ENCODE data around the gene B4GALNT3.

Gene B4GALNT3

GRCh38 chr12:509500-509899 lies 49.8 kb downstream of the B4GALNT3 start:
- H3K27me3 Mint-ChIP-seq = peaks cover 61% of the 10 kb centered on the region
- no peak overlapping the region for H3K4me3 Mint-ChIP-seq
- ATAC-seq = no peak
- no peak overlapping the region for H3K27ac Mint-ChIP-seq
- peaks cover 8% of the 10 kb centered on the region for H3K4me1 Mint-ChIP-seq
- H3K9me3 Mint-ChIP-seq = no peaks in the 10 kb centered on the region
- H3K36me3 Mint-ChIP-seq = no peaks in the 10 kb centered on the region

- peaks cover 8% of the 10 kb centered on the region for H3K4me1 Mint-ChIP-seq
- H3K27ac Mint-ChIP-seq = no peak overlapping the region
- H3K36me3 Mint-ChIP-seq = no peaks in the 10 kb centered on the region
- no peak for ATAC-seq
- H3K9me3 Mint-ChIP-seq = no peaks in the 10 kb centered on the region
- peaks cover 61% of the 10 kb centered on the region for H3K27me3 Mint-ChIP-seq
- no peak overlapping the region for H3K4me3 Mint-ChIP-seq
These were observed 50.5 kb downstream of the B4GALNT3 start for GRCh38 chr12:510071-510825.

- peaks cover 8% of the 10 kb centered on the region for H3K4me1 Mint-ChIP-seq
- ATAC-seq = no peak
- H3K9me3 Mint-ChIP-seq = no peaks in the 10 kb centered on the region
- H3K36me3 Mint-ChIP-seq = no peaks in the 10 kb centered on the region
- no peak overlapping the region for H3K27ac Mint-ChIP-seq
- H3K27me3 Mint-ChIP-seq = peaks cover 61% of the 10 kb centered on the region
- H3K4me3 Mint-ChIP-seq = no peak overlapping the region
These were observed 53.2 kb downstream of the B4GALNT3 start for GRCh38 chr12:512933-513332.

DNA sequence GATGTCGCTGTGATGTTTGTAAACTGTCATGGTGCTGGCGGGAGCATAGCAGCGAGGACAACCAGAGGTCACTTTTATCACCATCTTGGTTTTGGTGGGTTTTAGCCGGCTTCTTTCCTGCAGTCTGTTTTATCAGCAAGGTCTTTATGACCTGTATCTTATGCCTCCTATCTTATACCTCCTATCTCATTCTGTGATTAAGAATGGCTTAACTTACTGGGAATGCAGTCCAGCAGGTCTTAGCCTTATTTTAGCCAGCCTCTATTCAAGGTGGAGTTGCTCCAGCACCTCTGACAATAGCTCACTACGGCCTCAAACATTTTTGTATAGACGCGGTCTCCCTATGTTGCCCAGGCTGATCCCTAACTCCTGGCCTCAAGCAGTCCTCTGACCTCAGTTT lies 53.7 kb downstream of the B4GALNT3 start:
- no peaks in the 10 kb centered on the region for H3K9me3 Mint-ChIP-seq
- H3K27ac Mint-ChIP-seq = no peak overlapping the region
- peaks cover 57% of the 10 kb centered on the region for H3K27me3 Mint-ChIP-seq
- peaks cover 8% of the 10 kb centered on the region for H3K4me1 Mint-ChIP-seq
- no peak overlapping the region for H3K4me3 Mint-ChIP-seq
- ATAC-seq = no peak
- no peaks in the 10 kb centered on the region for H3K36me3 Mint-ChIP-seq

GRCh38 chr12:517538-517937 lies 57.8 kb downstream of the B4GALNT3 start:
- H3K4me1 Mint-ChIP-seq = no peaks in the 10 kb centered on the region
- H3K36me3 Mint-ChIP-seq = no peaks in the 10 kb centered on the region
- ATAC-seq = no peak
- H3K27ac Mint-ChIP-seq = no peak overlapping the region
- H3K27me3 Mint-ChIP-seq = peaks cover 26% of the 10 kb centered on the region
- no peaks in the 10 kb centered on the region for H3K9me3 Mint-ChIP-seq
- no peak overlapping the region for H3K4me3 Mint-ChIP-seq

DNA sequence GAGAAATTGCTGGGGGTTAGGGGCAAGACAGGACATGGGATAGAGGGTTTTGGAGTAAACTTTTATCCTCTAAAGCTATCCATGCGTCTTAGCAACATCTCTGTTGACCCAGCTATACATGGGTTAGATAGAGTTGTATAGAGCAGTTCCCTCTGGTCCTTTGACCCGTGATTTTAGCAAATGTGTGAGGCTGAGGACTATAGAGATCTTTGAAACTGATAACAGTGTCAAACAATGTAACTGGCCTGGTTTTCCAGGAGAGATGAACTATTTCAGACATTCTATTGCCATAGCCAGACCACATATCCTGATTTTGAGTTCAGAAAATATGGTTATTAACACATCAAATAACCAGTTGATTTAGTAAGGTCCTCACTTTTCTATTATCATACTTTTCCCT lies 60.4 kb downstream of the B4GALNT3 start:
- no peaks in the 10 kb centered on the region for H3K36me3 Mint-ChIP-seq
- peaks cover 12% of the 10 kb centered on the region for H3K27me3 Mint-ChIP-seq
- H3K4me3 Mint-ChIP-seq = no peak overlapping the region
- no peaks in the 10 kb centered on the region for H3K9me3 Mint-ChIP-seq
- H3K27ac Mint-ChIP-seq = no peak overlapping the region
- no peaks in the 10 kb centered on the region for H3K4me1 Mint-ChIP-seq
- no peak for ATAC-seq

DNA sequence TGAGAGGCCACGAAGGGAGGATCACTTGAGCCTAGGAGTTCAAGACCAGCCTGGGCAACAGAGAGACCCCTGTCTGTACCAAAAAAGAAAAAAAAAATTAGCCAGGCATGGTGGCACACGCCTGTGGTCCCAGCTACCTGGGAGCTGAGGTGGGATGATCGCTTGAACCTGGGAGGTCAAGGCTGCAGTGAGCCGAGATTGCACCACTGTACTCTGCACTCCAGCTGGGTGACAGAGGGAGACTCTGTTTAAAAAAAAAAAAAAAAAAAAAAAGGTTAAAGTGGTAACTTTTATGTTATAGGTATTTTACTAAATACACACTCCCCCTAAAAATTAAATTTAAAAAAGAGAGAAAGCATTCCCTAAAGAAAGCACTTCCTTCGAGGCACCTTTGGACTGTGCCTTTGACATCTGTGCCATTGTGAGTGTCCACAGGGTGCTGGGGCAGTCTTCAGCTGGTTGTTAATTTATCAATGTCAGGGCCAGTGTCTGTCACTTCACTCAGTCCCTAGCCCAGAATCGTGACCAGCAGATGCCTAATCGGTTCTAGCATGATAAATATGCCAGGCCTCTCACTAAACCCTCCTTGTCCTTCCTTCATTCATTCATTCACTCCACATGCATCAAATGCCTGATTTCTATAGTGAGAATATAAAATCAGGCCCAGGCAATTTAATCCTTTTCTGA lies 63.1 kb downstream of the B4GALNT3 start:
- Mint-ChIP-seq H3K27me3 (peaks cover 34% of the 10 kb centered on the region), H3K36me3 (no peaks in the 10 kb centered on the region), H3K9me3 (no peaks in the 10 kb centered on the region), H3K4me3 (no peak overlapping the region), H3K27ac (no peak overlapping the region), H3K4me1 (no peaks in the 10 kb centered on the region)
- no peak for ATAC-seq

GRCh38 chr12:524167-524951 lies 64.6 kb downstream of the B4GALNT3 start:
- H3K4me1 Mint-ChIP-seq = no peaks in the 10 kb centered on the region
- no peak for ATAC-seq
- H3K27me3 Mint-ChIP-seq = peaks cover 37% of the 10 kb centered on the region

DNA sequence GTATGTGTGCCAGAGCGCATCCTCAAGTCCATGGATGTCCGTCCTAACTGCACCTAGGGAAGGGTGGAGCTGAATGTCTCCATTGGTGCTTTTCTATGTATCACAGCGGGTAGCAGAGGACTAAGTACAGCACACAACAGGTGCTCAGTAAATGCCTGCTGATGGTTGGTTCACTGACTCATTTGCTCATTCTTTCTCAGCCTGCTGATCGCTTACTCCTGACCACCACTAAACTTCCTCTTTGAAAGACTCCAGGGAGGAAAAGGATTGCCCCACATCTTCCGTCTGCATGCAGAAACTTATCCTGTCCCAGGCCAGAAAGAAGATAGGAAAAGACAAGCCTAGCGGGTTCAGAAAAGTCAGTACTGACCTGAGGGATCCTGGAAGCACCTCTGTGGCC lies 66.3 kb downstream of the B4GALNT3 start:
- no peaks in the 10 kb centered on the region for H3K36me3 Mint-ChIP-seq
- no peaks in the 10 kb centered on the region for H3K4me1 Mint-ChIP-seq
- ATAC-seq = no peak
- H3K4me3 Mint-ChIP-seq = no peak overlapping the region
- H3K27me3 Mint-ChIP-seq = peaks cover 28% of the 10 kb centered on the region
- H3K9me3 Mint-ChIP-seq = no peaks in the 10 kb centered on the region
- H3K27ac Mint-ChIP-seq = no peak overlapping the region

More at GRCh38 chr12:524167-524951, 64.6 kb downstream of the B4GALNT3 start:
- H3K36me3 Mint-ChIP-seq = no peaks in the 10 kb centered on the region
- no peak overlapping the region for H3K4me3 Mint-ChIP-seq
- H3K27ac Mint-ChIP-seq = no peak overlapping the region
- H3K9me3 Mint-ChIP-seq = no peaks in the 10 kb centered on the region

DNA sequence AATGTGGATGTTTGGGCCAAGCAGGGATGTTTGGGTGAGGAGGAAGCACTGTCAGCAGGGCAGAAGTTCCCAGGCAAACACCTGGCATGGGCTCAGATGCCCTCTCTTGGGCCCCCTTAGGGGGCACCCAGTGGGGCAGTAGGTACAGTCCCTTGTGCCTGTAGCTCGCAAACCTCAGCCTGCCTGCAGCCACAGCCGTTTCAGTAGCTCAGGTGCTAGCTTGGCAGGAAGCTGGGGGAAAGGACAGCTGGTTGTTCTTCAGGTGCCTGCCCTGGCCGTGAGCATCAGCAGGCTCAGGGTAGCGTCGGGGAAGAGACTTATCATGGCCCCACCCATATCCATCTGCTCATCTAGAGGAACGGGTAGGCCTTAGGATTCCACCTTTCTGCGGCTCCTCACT lies 67.5 kb downstream of the B4GALNT3 start:
- Mint-ChIP-seq H3K27ac (no peak overlapping the region), H3K27me3 (peaks cover 28% of the 10 kb centered on the region), H3K4me3 (no peak overlapping the region), H3K9me3 (peaks cover 4% of the 10 kb centered on the region), H3K36me3 (peaks cover 4% of the 10 kb centered on the region), H3K4me1 (no peaks in the 10 kb centered on the region)
- ATAC-seq = no peak

GRCh38 chr12:527729-528128 lies 68.0 kb downstream of the B4GALNT3 start:
- H3K27me3 Mint-ChIP-seq = peaks cover 28% of the 10 kb centered on the region
- no peak for ATAC-seq

GRCh38 chr12:530308-530707 lies 70.6 kb downstream of the B4GALNT3 start:
- ATAC-seq = no peak
- Mint-ChIP-seq H3K9me3 (peaks cover 9% of the 10 kb centered on the region), H3K4me3 (no peak overlapping the region), H3K4me1 (no peaks in the 10 kb centered on the region), H3K27me3 (peaks cover 24% of the 10 kb centered on the region), H3K36me3 (peaks cover 5% of the 10 kb centered on the region), H3K27ac (no peak overlapping the region)

More at GRCh38 chr12:527729-528128, 68.0 kb downstream of the B4GALNT3 start:
- Mint-ChIP-seq H3K36me3 (peaks cover 5% of the 10 kb centered on the region), H3K9me3 (peaks cover 9% of the 10 kb centered on the region), H3K4me1 (no peaks in the 10 kb centered on the region), H3K27ac (no peak overlapping the region), H3K4me3 (no peak overlapping the region)

GRCh38 chr12:530821-531220 lies 71.1 kb downstream of the B4GALNT3 start:
- Mint-ChIP-seq H3K27me3 (peaks cover 24% of the 10 kb centered on the region), H3K36me3 (peaks cover 5% of the 10 kb centered on the region)

GRCh38 chr12:531951-532585 lies 72.3 kb downstream of the B4GALNT3 start:
- Mint-ChIP-seq H3K36me3 (peaks cover 5% of the 10 kb centered on the region), H3K4me3 (no peak overlapping the region), H3K4me1 (no peaks in the 10 kb centered on the region), H3K27me3 (peaks cover 23% of the 10 kb centered on the region), H3K27ac (no peak overlapping the region), H3K9me3 (peaks cover 9% of the 10 kb centered on the region)
- no peak for ATAC-seq

More at GRCh38 chr12:530821-531220, 71.1 kb downstream of the B4GALNT3 start:
- Mint-ChIP-seq H3K9me3 (peaks cover 9% of the 10 kb centered on the region), H3K4me3 (no peak overlapping the region), H3K4me1 (no peaks in the 10 kb centered on the region), H3K27ac (no peak overlapping the region)
- no peak for ATAC-seq
